PC-9 (cell line): ENCODE results near the gene TMEM97.

Experiments
- CTCF ChIP-seq: fragments of 200-600 bp; sonication (generic); conservative IDR thresholded peaks from 2 replicates; pipeline ENCODE4 v1.6.1; 2017; ENCODE audit warnings: mixed run types, antibody characterized with exemption, mild to moderate bottlenecking, moderate library complexity
- EZH2 ChIP-seq: fragments of 200-600 bp; sonication (generic); IDR thresholded peaks from 2 replicates; pipeline ENCODE4 v1.8.0; 2017; ENCODE audit warnings: antibody characterized with exemption, low read depth

GRCh38 chr17:28368915-28369683 lies 50.1 kb downstream of the TMEM97 start:
- no peak for TF ChIP-seq EZH2
- TF ChIP-seq CTCF, result no peak
